DND-41 (cell line): Measurements from ENCODE around the gene TMA7B.

Experiments used
- ATAC-seq: fragments of 200-7000 bp; cut with Tn5 transposase; 3 replicates; pipeline ENCODE4 v1.9.1; 2021; ENCODE audit warnings: low read depth; ENCODE audit not compliant: insufficient read depth
- DNase-seq: peaks from one replicate; pipeline ENCODE4 v3.0.0-alpha.2; 2020
- H2AFZ ChIP-seq: 2 replicates; pipeline ENCODE4 v1.6.0; 2012; ENCODE audit warnings: low read depth, low read length
- H3K27ac ChIP-seq: 2 replicates; pipeline ENCODE4 v1.5.1; 2012; ENCODE audit warnings: low read length, inconsistent platforms
- H3K27me3 ChIP-seq: fragments of 200-600 bp; sonication (generic); 2 replicates; pipeline ENCODE4 v1.6.0; 2012; ENCODE audit warnings: low read length, mild to moderate bottlenecking, inconsistent platforms; ENCODE audit not compliant: insufficient read depth, poor library complexity
- H3K36me3 ChIP-seq: 2 replicates; pipeline ENCODE4 v1.5.1; 2012; ENCODE audit warnings: low read length, inconsistent platforms; ENCODE audit not compliant: insufficient read depth
- H3K4me1 ChIP-seq: 2 replicates; pipeline ENCODE4 v1.5.1; 2012; ENCODE audit warnings: mild to moderate bottlenecking, low read length; ENCODE audit not compliant: insufficient read depth
- H3K4me2 ChIP-seq: 2 replicates; pipeline ENCODE4 v1.6.0; 2012; ENCODE audit warnings: mild to moderate bottlenecking, moderate library complexity, low read length, inconsistent platforms; ENCODE audit not compliant: insufficient read depth
- H3K4me3 ChIP-seq, 2 experiments: fragments of 200-600 bp in 1 of 2; shearing (Covaris generic) in 1 of 2; 2 replicates each; pipeline ENCODE4 v1.5.1; 2012 to 2016; ENCODE audit warnings: inconsistent platforms in 2 of 2, low read length in 2 of 2, mild to moderate bottlenecking in 2 of 2, low read depth in 1 of 2, moderate library complexity in 1 of 2
- H3K79me2 ChIP-seq: 2 replicates; pipeline ENCODE4 v1.6.0; 2012; ENCODE audit warnings: low read length, inconsistent platforms; ENCODE audit not compliant: insufficient read depth
- H3K9ac ChIP-seq: 2 replicates; pipeline ENCODE4 v1.6.0; 2012; ENCODE audit warnings: low read depth, mild to moderate bottlenecking, inconsistent platforms, low read length, moderate library complexity
- H3K9me3 ChIP-seq: 2 replicates; pipeline ENCODE4 v1.5.1; 2012; ENCODE audit warnings: low read length, moderate library complexity, mild to moderate bottlenecking, inconsistent platforms; ENCODE audit not compliant: insufficient read depth, severe bottlenecking
- H4K20me1 ChIP-seq: 2 replicates; pipeline ENCODE4 v1.6.0; 2012; ENCODE audit warnings: low read length; ENCODE audit not compliant: insufficient read depth
- CTCF ChIP-seq: IDR thresholded peaks from 2 replicates; pipeline ENCODE4 v1.5.1; 2012; ENCODE audit warnings: borderline replicate concordance, low read length, moderate library complexity, mild to moderate bottlenecking; ENCODE audit not compliant: poor library complexity, severe bottlenecking; ENCODE audit errors: extremely low read depth
- EZH2 ChIP-seq: IDR thresholded peaks from 3 replicates; pipeline ENCODE4 v1.6.1; 2012; ENCODE audit warnings: borderline replicate concordance, low read depth, mild to moderate bottlenecking, moderate library complexity, low read length, inconsistent platforms; ENCODE audit not compliant: severe bottlenecking

Gene TMA7B

GRCh38 chr22:40009951-40010671 is 49.9 kb downstream of the TMA7B start:
- H3K9me3 ChIP-seq = no peaks in the 10 kb centered on the region
- H3K9ac ChIP-seq = no peak overlapping the region
- DNase-seq (no peak), ATAC-seq (no peak)
- H3K4me3 ChIP-seq = no peak overlapping the region
- no peaks in the 10 kb centered on the region for H3K4me1 ChIP-seq
- no peak overlapping the region for H3K4me2 ChIP-seq
- H3K79me2 ChIP-seq = no peaks in the 10 kb centered on the region
- H4K20me1 ChIP-seq = no peaks in the 10 kb centered on the region
- H2AFZ ChIP-seq = no peak overlapping the region
- H3K27me3 ChIP-seq = no peaks in the 10 kb centered on the region
- no peaks in the 10 kb centered on the region for H3K36me3 ChIP-seq
- no peak overlapping the region for H3K27ac ChIP-seq
- TF ChIP-seq EZH2 = no peak
- TF ChIP-seq CTCF = no peak

- no peak for DNase-seq
- H3K4me3 ChIP-seq = no peak overlapping the region
- no peaks in the 10 kb centered on the region for H3K27me3 ChIP-seq
- no peaks in the 10 kb centered on the region for H3K4me1 ChIP-seq
- no peak for ATAC-seq
- no peaks in the 10 kb centered on the region for H3K9me3 ChIP-seq
- H3K9ac ChIP-seq = no peak overlapping the region
- no peak overlapping the region for H3K27ac ChIP-seq
- no peaks in the 10 kb centered on the region for H3K36me3 ChIP-seq
- H3K4me2 ChIP-seq = no peak overlapping the region
- TF ChIP-seq CTCF (no peak), EZH2 (no peak)
- H3K79me2 ChIP-seq = no peaks in the 10 kb centered on the region
- H2AFZ ChIP-seq = no peak overlapping the region
- H4K20me1 ChIP-seq = no peaks in the 10 kb centered on the region
Measured at GRCh38 chr22:40010746-40011145, 50.5 kb downstream of the TMA7B start.
